Testis (tissue), 3 donors: ENCODE measurements around the gene SLC6A20. TPM values are rescaled to one million over a fixed set of nuclear protein-coding genes. Genes with fewer than 3 reads are reported as not detected.

Source experiments
- DNase-seq: peaks from one replicate; pipeline ENCODE4 v3.0.0-alpha.2; 2019
- H3K27ac ChIP-seq, 2 donors: fragments of 200-600 bp; sonication (generic); one replicate each; pipeline ENCODE4 v1.5.1; 2019
- H3K27me3 ChIP-seq: fragments of 200-600 bp; sonication (generic); one replicate; pipeline ENCODE4 v1.5.1; 2019
- H3K36me3 ChIP-seq: fragments of 200-600 bp; sonication (generic); one replicate; pipeline ENCODE4 v1.5.1; 2017; ENCODE audit warnings: low read depth; ENCODE audit errors: missing control alignments
- H3K4me1 ChIP-seq: fragments of 200-600 bp; sonication (generic); one replicate; pipeline ENCODE4 v1.5.1; 2019
- H3K4me3 ChIP-seq, 2 donors: fragments of 200-600 bp; sonication (generic); one replicate each; pipeline ENCODE4 v1.5.1; 2017 to 2019
- H3K9me3 ChIP-seq: fragments of 200-600 bp; sonication (generic); one replicate; pipeline ENCODE4 v1.5.1; 2017
- POLR2A ChIP-seq: fragments of 450-650 bp; IDR thresholded peaks from one replicate; pipeline ENCODE4 v1.6.1; 2017; ENCODE audit warnings: antibody characterized with exemption, mild to moderate bottlenecking, moderate library complexity
- WGBS, 2 donors: methylation state at CpG; one replicate each; pipeline ENCODE4 v1.1.5; 2018; 5-methylcytosine and 5-hydroxymethylcytosine counted together
- intact Hi-C: fragments of 100-400 bp; cut with DNase I; formaldehyde crosslinking; loops from one replicate; pipeline ENCODE4 v1.15.1; 2023; ENCODE audit warnings: low total_unique reads
- polyA plus RNA-seq: library from polyadenylated mRNA; stranded (reverse); fragments of 350-450 nt; fragmentation: Illumina TruSeq; extraction: RNeasy Lipid Tissue Mini Kit (QIAGEN cat#74804); gene quantifications from one replicate; pipeline ENCODE4 v1.2.3, GENCODE V29; 2014; ENCODE audit warnings: low read depth, low replicate concordance; ENCODE audit not compliant: insufficient read depth
- total RNA-seq, 2 donors: library from RNA; depleted of rRNA; stranded (reverse); fragments of >200 nt; gene quantifications; one replicate each; pipeline ENCODE4 v1.2.3, GENCODE V29; 2016
- TF ChIP-seq, protein P1 (sequence below), 3 experiments: fragments of 450-650 bp in 2 of 3; fragments of 200-600 bp in 1 of 3; sonication (generic) in 1 of 3; IDR thresholded peaks; one replicate each; pipeline ENCODE4 v1.5.1; 2016 to 2019; ENCODE audit warnings: antibody characterized with exemption in 3 of 3, mild to moderate bottlenecking in 2 of 3, moderate library complexity in 1 of 3

SLC6A20 gene
- total and polyA plus RNA-seq, 3 donors from 2014 or later, result 0.87 to 2.3 (median 2.3) TPM

DNA sequence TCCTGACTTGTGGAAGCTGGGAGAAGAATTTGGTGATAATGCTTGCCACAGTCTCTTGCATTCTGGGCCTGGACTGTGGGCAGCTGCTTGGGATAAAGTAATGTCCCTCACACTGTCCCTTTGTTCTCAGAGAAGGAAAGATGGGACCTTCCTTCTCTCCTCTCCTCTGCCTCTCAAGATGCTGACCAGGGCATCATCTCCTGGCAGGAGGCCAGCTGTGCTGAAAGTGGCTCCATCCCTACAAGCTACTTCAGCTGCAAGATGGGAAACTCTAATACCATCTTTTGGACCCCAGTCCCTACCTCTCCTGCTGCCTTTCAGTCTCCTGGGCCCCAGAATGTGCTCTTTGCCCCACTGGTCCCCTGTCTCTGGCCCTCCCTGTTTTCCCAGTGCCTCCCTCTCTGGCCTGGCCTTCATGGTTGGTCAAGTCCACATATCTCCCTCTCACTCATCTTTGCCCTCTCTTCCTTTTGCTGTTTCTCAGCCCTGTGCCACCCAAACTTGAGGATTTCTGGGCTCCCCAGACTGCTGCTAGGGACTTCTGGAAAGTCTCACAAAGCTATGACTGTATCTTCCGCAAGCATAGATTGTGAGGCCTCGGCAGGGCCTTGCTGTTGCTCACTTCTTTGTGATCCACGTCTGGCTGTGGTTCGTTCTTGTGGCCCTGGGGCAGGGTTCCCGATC lies 7.1 kb upstream of the SLC6A20 start:
- no peak for TF ChIP-seq POLR2A
- TF ChIP-seq, protein P1, sequence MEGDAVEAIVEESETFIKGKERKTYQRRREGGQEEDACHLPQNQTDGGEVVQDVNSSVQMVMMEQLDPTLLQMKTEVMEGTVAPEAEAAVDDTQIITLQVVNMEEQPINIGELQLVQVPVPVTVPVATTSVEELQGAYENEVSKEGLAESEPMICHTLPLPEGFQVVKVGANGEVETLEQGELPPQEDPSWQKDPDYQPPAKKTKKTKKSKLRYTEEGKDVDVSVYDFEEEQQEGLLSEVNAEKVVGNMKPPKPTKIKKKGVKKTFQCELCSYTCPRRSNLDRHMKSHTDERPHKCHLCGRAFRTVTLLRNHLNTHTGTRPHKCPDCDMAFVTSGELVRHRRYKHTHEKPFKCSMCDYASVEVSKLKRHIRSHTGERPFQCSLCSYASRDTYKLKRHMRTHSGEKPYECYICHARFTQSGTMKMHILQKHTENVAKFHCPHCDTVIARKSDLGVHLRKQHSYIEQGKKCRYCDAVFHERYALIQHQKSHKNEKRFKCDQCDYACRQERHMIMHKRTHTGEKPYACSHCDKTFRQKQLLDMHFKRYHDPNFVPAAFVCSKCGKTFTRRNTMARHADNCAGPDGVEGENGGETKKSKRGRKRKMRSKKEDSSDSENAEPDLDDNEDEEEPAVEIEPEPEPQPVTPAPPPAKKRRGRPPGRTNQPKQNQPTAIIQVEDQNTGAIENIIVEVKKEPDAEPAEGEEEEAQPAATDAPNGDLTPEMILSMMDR (IDR thresholded peaks at IDR 0.05), result no peak
- DNase-seq, result no peak

DNA sequence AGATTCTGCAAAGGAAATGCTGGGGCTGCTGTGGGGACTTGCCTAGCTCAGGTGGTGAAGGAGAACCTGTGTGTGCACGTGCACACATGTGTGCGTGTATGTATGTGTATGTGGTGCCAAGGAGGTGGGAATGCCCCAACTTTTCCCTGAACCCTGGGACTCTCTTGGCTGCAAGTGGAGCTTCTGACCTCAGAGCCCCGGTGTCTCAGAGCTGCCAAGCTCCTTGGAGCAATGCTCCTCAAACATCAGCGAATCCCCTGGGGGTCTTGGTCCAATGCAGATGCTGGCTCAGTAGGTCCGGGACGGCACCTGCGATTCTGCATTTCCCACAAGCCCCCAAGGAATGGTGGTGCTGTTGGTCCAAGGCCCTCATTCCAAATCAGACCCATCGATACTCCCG lies 5.8 kb upstream of the SLC6A20 start:
- no peaks in the 10 kb centered on the region for H3K27me3 ChIP-seq
- no peak overlapping the region for H3K27ac ChIP-seq
- intact Hi-C loops, result no loop called here
- no peak for TF ChIP-seq POLR2A
- TF ChIP-seq, protein P1 (IDR thresholded peaks at IDR 0.05), result no peak
- H3K36me3 ChIP-seq, result no peaks in the 10 kb centered on the region
- H3K4me3 ChIP-seq, result no peak overlapping the region
- DNase-seq, result no peak
- H3K9me3 ChIP-seq, result no peaks in the 10 kb centered on the region
- 94 to 96% methylated on average over 7 to 9 of the region's 9 CpGs for WGBS, 2 donors
- H3K4me1 ChIP-seq, result no peaks in the 10 kb centered on the region

More for the DNA sequence above, 7.1 kb upstream of the SLC6A20 start:
- no peak overlapping the region for H3K27ac ChIP-seq
- 86 to 91% methylated on average over 5 of the region's 5 CpGs for WGBS, 2 donors
- H3K9me3 ChIP-seq, result no peaks in the 10 kb centered on the region
- no peaks in the 10 kb centered on the region for H3K36me3 ChIP-seq
- no peaks in the 10 kb centered on the region for H3K4me1 ChIP-seq
- no peaks in the 10 kb centered on the region for H3K27me3 ChIP-seq
- intact Hi-C loops, result no loop called here
- H3K4me3 ChIP-seq, result no peak overlapping the region

DNA sequence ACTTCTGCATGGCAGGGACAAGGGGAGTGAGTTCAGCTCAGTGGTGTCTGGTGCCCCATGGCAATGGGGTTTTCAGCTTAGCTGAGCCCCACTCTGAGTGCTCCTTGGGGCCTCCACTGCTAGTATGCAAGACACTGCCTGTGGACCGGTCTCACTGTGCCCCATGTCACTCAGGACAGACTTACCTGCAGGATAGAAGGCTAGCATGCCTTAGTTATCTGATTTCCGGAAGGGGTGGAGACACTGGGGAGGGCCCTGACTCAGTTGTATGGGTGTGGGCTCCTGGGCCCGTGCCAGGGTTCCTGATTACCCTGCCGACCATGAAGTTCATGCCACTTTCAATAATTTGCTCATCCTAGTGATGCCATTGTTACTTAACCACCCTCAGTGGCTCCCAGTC lies 4.3 kb upstream of the SLC6A20 start:
- H3K4me3 ChIP-seq, result no peak overlapping the region
- no peak overlapping the region for H3K27ac ChIP-seq
- WGBS, 2 donors, result 77 to 82% methylated on average over 3 to 4 of the region's 4 CpGs
- no peaks in the 10 kb centered on the region for H3K36me3 ChIP-seq
- no peak for DNase-seq
- intact Hi-C loops, result no loop called here
- TF ChIP-seq, protein P1 (IDR thresholded peaks at IDR 0.05), result no peak
- no peak for TF ChIP-seq POLR2A
- H3K9me3 ChIP-seq, result no peaks in the 10 kb centered on the region
- no peaks in the 10 kb centered on the region for H3K4me1 ChIP-seq
- no peaks in the 10 kb centered on the region for H3K27me3 ChIP-seq

DNA sequence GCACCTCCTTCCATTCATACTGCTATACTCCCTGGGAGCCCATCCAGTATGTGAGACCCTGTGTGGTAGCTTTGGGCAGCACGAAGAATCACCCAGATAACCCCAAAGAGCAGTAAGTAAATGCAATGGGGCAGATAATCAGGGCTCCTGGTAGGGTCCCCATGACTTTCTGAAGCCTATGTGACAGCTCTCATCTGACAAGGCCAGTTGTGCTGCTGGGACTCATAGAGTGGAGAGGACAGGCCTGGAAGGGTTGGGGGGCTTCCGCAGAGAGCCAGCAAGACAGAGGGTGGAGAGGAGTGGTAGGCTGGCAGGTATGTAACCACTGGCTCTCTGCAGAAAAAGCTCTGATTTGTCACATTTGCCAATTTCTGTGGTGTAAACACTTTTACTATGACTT lies 3.2 kb upstream of the SLC6A20 start:
- Histone ChIP-seq H3K9me3 (no peaks in the 10 kb centered on the region), H3K4me3 (no peak overlapping the region), H3K36me3 (no peaks in the 10 kb centered on the region), H3K27ac (no peak overlapping the region), H3K4me1 (no peaks in the 10 kb centered on the region), H3K27me3 (no peaks in the 10 kb centered on the region)
- intact Hi-C loops, result no loop called here
- WGBS, 2 donors, result 93% methylated on average over 2 of the region's 2 CpGs
- no peak for TF ChIP-seq POLR2A
- TF ChIP-seq, protein P1 (IDR thresholded peaks at IDR 0.05), result no peak
- DNase-seq, result no peak

DNA sequence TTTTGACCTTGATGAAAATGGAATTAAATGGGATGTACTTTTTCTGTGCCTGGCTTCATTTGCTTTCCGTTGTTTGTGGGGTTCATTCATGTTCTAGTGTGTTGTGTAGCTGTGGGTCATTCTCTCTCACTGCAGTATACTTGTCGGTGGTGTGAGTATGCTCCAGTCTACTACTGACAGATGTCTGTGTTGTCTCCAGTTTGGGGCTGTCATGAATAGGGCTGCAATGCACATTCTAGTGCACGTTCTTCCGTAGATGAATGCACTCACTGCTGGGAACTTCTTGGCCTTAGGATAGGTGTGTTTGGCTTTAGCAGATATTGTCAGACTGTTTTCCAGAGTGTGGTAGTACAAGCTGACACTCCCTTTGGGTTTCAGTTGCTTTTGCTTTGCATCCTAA lies 1.7 kb upstream of the SLC6A20 start:
- intact Hi-C loops, result no loop called here
- Histone ChIP-seq H3K36me3 (no peaks in the 10 kb centered on the region), H3K27ac (no peak overlapping the region), H3K27me3 (no peaks in the 10 kb centered on the region), H3K9me3 (no peaks in the 10 kb centered on the region), H3K4me1 (no peaks in the 10 kb centered on the region), H3K4me3 (no peak overlapping the region)
- TF ChIP-seq, protein P1 (IDR thresholded peaks at IDR 0.05), result no peak
- no peak for TF ChIP-seq POLR2A
- WGBS, 2 donors, result 77 to 88% methylated on average over 4 of the region's 4 CpGs
- no peak for DNase-seq
